ENCODE data around the gene DDN. TPM values are rescaled to one million over a fixed set of nuclear protein-coding genes. Genes with fewer than 3 reads are reported as not detected.

DDN gene
- total RNA-seq, 2 donors from 2014 or later = 0.14 TPM; not detected in 1

DNA sequence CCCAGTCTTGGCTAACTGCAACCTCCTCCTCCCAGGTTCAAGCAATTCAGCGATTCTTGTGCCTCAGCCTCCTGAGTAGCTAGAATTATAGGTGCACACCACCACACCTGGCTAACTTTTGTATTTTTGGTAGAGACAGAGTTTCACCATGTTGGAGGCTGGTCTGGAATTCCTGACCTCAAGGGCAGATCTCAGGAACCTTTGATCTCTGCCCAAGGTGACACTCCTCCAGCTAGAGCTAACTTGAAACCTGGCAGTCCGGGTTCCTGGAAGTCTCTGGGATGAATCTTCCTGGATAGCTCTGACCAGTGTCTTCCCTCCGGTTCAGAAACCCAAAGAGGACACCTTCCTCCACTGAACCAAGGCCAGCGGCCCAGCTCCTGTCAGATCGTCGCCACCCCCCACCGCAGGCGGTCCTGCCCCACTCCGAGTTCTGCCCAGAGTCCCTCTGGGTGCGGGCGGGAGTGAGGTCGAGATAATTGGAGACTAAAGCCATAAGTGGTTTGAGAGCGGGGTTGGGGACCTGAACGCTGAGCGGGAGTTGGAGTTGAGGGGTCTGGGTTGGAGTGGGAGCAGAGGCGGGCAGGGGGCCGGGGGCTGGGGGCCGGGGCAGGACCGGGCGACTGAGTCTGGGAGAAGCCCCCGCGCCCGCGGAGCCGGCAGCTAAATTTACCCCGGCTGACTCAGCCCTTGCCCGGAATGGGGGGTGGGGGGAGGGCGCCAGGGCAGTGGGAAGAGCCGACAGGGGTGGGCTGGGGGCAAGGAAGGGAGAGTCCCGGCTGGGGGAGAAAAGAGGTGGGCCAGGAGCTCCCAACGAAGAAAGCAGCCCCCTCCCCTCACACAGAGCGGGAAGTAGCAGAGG is 4.7 kb downstream of the DDN start:
- no peak overlapping the region for H3K4me3 ChIP-seq
- TF ChIP-seq, protein P1, sequence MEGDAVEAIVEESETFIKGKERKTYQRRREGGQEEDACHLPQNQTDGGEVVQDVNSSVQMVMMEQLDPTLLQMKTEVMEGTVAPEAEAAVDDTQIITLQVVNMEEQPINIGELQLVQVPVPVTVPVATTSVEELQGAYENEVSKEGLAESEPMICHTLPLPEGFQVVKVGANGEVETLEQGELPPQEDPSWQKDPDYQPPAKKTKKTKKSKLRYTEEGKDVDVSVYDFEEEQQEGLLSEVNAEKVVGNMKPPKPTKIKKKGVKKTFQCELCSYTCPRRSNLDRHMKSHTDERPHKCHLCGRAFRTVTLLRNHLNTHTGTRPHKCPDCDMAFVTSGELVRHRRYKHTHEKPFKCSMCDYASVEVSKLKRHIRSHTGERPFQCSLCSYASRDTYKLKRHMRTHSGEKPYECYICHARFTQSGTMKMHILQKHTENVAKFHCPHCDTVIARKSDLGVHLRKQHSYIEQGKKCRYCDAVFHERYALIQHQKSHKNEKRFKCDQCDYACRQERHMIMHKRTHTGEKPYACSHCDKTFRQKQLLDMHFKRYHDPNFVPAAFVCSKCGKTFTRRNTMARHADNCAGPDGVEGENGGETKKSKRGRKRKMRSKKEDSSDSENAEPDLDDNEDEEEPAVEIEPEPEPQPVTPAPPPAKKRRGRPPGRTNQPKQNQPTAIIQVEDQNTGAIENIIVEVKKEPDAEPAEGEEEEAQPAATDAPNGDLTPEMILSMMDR (IDR thresholded peaks at IDR 0.05) = no peak
- DNase-seq (ENCODE audit: low spot score) (no peak), ATAC-seq (ENCODE audit: insufficient number of reproducible peaks, low FRiP score, low read depth) (no peak)
- H3K4me1 ChIP-seq (ENCODE audit: control insufficient read depth in 1 of 2, low read depth in 2 of 2) = peaks cover 19 to 30% of the 10 kb centered on the region in 2 donors
- H3K9me3 ChIP-seq = no peaks in the 10 kb centered on the region
- no peaks in the 10 kb centered on the region for H3K36me3 ChIP-seq
- H3K27me3 ChIP-seq (replicated peaks; ENCODE audit: insufficient read depth) = peaks cover 4% of the 10 kb centered on the region
- H3K27ac ChIP-seq = no peak overlapping the region

DNA sequence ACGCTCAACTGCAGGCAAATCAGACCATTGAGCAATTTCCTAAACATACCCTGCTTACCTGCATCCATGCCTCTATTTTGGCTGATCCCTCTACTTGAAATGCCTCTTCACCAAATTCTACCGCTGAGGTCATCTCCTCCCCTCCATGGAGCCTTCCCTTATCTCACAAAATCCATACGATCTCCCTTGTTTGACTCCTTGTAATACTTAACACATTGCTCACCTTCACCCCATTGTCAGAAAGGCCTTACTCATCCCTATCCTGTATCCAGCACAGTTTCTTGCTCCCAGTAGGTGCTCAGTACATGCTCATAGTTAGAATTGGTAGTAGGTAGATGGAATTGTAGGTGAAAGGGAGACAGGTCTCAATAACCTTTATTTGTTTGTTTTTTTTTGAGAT is 5.4 kb downstream of the DDN start:
- Histone ChIP-seq H3K9me3 (no peaks in the 10 kb centered on the region), H3K4me1 (ENCODE audit: control insufficient read depth in 1 of 2, low read depth in 2 of 2) (peaks cover 15 to 26% of the 10 kb centered on the region in 2 donors), H3K4me3 (no peak overlapping the region), H3K27me3 (replicated peaks; ENCODE audit: insufficient read depth) (peaks cover 4% of the 10 kb centered on the region), H3K36me3 (no peaks in the 10 kb centered on the region), H3K27ac (no peak overlapping the region)
- DNase-seq (ENCODE audit: low spot score) (no peak), ATAC-seq (ENCODE audit: insufficient number of reproducible peaks, low FRiP score, low read depth) (no peak)
- TF ChIP-seq, protein P1 (IDR thresholded peaks at IDR 0.05) = no peak

DNA sequence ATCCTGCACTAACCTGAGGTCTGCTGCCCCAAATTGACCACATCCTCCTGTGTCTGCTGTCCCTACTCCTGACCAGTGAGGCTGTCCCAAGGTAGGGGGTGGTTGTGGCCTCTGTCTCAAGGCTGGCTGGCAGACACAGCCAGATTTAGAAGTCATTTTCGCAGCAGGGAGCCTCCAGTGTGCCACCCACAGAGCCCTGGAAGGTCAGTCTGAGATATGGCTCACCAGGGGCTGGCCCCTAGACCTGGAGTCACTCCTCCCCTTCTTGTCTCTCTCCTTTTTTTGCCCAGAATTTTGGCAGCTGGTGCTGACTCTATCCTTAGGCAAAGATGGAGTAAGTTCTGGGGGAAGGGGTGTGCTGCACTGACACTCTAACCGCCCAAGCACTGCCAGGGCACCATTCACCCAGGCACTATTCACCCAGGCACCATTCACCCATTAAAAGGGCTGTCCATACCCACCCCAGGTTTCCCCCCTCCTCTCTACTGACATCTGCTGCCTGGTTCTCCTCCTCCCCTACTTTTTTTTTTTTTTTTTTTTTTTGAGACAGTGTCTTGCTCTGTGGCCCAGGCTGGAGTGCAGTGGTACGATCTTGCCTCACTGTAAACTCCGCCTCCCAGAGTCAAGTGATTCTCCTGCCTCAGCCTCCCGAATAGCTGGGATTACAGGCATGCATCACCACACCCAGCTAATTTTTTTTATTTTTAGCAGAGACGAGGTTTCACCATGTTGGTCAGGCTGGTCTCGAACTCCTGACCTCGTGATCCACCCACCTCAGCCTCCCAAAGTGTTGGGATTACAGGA is 7.7 kb downstream of the DDN start:
- ATAC-seq (ENCODE audit: insufficient number of reproducible peaks, low FRiP score, low read depth) (no peak), DNase-seq (ENCODE audit: low spot score) (no peak)
- Histone ChIP-seq H3K4me1 (ENCODE audit: control insufficient read depth in 1 of 2, low read depth in 2 of 2) (peaks cover 5 to 6% of the 10 kb centered on the region in 2 donors), H3K27ac (no peak overlapping the region), H3K4me3 (no peak overlapping the region), H3K9me3 (no peaks in the 10 kb centered on the region), H3K27me3 (replicated peaks; ENCODE audit: insufficient read depth) (peaks cover 4% of the 10 kb centered on the region), H3K36me3 (no peaks in the 10 kb centered on the region)
- TF ChIP-seq, protein P1 (IDR thresholded peaks at IDR 0.05) = no peak

DNA sequence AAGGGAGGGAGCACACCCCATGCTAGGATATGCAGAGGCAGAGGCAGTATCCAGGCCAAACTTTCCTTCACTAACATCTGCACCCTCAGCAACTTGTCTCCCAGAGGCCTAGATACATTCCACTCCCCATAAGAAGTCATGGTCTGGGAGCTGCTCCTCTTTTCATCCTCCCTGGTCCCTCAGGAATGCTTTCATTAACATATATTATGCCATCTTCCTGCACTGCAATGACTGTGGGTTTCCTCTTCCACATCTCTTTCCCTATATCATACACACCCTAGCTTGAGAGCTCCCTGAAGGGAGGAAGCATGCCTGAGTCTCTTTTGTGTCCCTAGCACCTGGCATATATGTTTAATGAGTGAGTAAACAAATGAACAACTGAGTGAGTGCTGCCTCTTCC is 8.6 kb downstream of the DDN start:
- H3K27me3 ChIP-seq (replicated peaks; ENCODE audit: insufficient read depth) = peaks cover 4% of the 10 kb centered on the region
- H3K4me3 ChIP-seq = no peak overlapping the region
- H3K36me3 ChIP-seq = no peaks in the 10 kb centered on the region
- H3K9me3 ChIP-seq = no peaks in the 10 kb centered on the region
- H3K27ac ChIP-seq = no peak overlapping the region
- TF ChIP-seq, protein P1 (IDR thresholded peaks at IDR 0.05) = no peak
- ATAC-seq (ENCODE audit: insufficient number of reproducible peaks, low FRiP score, low read depth) (no peak), DNase-seq (ENCODE audit: low spot score) (no peak)
- H3K4me1 ChIP-seq (ENCODE audit: control insufficient read depth in 1 of 2, low read depth in 2 of 2) = peaks cover 5 to 14% of the 10 kb centered on the region in 2 donors

DNA sequence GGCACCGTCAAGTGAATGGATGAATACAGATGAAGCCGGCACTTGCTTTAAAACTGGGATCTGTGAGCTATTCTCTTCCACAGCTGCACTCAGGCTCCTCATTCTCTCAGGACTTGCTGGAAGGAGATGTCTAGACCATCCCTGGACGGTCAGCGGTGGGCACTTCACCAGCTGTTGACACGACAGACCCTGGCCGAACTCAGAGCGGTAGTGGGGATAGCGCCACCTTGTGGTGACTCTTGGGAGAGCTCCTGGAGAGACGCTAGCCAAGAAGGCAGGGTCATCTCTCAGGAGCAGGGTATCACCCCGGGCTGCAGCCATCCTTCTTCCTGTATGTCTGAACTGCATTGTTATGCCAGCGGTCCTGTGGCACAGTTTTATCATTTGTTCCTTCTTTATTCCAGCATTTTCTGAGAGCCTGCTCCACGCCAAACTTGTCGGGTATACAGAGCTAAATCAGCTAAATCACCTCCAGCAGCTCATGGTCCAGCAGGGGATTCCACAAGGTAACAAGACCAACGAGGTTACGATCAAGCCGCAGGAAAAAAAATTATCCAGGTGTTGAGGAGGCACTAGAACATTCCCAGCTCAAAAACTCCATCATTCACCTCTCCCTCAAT is 11.0 kb downstream of the DDN start:
- Histone ChIP-seq H3K27ac (no peak overlapping the region), H3K9me3 (no peaks in the 10 kb centered on the region), H3K4me3 (no peak overlapping the region), H3K36me3 (no peaks in the 10 kb centered on the region), H3K27me3 (replicated peaks; ENCODE audit: insufficient read depth) (no peaks in the 10 kb centered on the region), H3K4me1 (ENCODE audit: control insufficient read depth in 1 of 2, low read depth in 2 of 2) (peaks cover 0 to 18% of the 10 kb centered on the region in 2 donors)
- TF ChIP-seq, protein P1 (IDR thresholded peaks at IDR 0.05) = peak; percentile 87
- DNase-seq (ENCODE audit: low spot score) (no peak), ATAC-seq (ENCODE audit: insufficient number of reproducible peaks, low FRiP score, low read depth) (no peak)
